Activated CD4-positive, alpha-beta T cell treated with anti-CD3 and anti-CD28 coated beads for 24 hours (primary cell): Measurements from ENCODE around the gene LRIG1.

ENCODE experiments used
- DNase-seq, 2 donors: peaks; one replicate each; pipeline ENCODE4 v3.0.0-alpha.2; 2020; ENCODE audit warnings: low read depth in 2 of 2

Gene LRIG1

DNA sequence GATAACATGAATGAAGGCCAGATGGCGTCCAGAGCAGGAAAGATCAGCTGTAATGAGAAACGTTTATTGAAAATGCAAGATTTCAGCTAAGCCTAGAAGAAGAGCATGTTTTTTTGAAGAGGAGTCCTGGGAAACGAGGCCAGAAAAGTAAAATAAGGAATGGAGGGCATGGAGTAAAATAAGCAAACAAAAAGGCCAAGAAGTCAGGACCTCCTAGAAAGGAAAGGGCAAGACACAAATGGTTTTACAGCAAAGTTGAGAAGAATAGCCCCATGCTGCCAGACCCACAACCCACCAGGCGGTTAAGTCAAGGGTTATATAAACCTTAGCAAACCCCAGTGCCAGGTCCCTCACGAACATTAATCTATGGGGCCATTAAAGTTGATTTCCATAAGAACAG is 30.5 kb downstream of the LRIG1 start:
- DNase-seq, result no peak

DNA sequence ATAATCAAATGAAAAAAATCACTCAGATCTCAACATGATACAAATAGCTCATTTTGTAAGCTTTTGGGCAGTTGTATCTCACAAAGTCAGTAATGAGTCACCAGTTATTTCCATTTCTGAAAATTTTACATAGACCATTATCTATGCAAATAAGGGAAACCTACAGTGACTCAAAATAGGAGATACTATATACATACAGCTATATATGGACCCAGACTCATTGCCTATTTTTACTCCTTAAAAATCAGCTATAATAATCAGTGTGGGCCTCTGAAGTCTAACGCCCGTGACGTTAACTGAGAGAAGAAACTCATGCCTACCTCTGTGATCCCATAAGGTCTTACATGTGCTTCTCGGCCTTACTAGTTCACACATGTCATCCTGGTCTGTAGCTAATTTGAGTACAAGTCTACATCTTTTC is 31.6 kb downstream of the LRIG1 start:
- no peak for DNase-seq

DNA sequence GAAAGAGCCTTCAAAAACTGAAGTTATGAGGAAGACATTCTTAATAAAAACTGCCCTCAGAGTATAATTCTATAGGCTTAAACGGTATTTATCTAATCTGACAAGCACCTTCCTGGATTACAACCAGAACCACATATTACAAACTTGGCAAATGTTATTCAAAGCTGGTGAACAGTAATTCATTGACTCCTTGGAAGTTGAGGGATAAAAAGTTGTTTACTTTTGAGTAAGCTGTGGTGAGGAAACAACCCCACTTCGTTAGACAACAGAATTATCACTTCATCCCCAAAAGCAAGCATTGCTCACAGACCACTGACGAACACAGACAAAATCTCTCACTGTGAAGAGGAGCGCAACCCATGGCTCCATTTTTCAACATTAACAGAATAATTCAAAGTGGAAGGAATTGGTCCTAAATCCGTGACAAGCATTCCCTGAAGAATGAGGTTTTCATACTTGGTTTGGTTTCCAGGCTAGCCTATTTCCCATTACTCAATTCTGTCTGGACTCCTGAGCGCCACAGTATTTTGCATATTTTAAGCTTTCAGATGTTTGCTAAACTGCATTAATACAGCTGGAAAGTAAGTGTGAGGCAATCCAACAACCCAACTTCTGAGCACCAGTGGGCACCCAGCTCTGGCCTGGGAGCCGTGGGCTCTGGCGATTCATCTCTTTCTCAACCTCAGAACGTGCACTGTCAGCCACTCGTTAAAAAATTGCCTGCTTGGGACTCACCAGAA is 32.7 kb downstream of the LRIG1 start:
- no peak for DNase-seq

DNA sequence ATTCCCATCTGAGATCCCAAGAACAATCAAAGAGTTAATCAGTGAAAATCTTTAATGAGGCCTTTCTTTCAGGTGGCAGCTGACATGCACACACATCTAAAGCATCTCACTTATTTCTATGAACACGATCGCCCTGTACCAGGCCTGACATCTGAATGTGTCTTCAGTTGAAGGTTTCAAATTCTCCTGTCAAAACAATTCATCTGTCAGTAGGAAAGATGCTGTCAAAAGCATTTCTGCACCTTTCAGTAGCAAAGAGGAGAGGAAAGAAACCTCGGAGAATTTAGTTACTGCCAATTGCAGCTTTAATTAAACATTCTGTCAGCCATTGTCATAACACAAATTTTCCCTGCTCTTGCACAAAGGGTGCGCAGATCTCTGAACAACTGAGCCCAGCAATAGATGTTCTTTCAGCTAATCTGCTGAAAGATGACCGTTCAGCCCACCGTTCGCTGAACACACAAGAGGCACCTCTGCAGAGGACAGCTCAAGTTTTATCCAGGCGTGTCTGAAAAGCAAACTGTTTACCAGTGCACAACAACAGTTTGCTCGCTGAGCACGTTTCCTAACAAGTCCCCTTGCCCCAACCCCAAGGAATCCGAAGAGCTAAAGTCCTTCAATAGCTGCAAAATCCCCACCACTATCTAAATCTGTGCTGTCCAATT is 34.1 kb downstream of the LRIG1 start:
- no peak for DNase-seq

DNA sequence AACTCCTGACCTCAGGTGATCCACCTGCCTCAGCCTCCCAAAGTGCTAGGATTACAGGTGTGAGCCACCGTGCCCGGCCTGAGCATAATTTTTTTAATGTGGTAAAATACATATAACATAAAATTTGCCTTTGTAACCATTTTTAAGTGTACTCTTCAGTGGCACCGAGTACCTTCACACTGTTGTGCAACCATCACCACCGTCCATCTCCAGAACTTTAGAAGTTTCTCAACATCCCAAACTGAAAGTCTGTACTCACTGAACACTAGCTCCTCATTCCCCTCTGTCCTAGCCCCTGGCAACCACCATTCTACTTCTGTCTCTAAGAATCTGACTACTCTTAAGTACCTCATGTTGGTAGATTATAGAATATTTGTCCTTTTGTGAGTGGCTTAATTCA is 35.2 kb downstream of the LRIG1 start:
- DNase-seq, result no peak

DNA sequence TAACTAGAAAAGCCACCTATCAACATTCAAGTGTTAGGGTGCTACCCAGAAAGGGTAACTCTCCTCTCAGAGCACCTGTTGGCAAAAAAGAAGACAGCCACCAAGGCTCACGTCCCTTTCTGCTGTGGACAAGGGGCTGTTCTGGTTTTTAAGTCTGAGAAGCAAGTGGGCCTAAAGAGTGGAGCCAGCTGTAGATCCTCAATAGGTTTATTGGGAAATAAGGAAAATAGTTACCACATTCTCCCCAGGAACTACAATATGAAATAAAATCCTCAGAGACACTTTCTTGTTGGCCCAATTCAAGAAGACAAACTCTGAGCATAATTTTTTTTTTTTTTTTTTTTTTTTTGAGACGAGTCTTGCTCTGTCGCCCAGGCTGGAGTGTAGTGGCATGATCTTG is 35.8 kb downstream of the LRIG1 start:
- DNase-seq, result no peak

DNA sequence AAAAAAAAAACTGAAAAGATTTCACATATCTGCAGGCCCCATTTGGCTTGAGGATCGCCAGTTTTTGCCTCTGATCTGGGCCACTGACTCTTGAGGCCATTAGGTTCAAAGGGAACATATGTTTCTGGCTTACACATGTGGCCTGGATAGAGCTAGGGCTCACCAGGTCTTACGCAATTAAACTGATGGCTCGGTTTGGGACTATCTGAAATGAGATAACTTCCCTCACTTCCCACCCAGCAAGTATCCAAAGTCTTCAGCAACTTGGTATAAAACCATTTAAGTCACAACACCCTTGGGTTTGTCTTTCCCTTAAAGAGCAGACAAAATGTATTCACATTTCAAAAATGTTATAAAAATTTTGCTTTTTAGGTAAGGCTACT is 36.3 kb downstream of the LRIG1 start:
- DNase-seq, result no peak

- no peak for DNase-seq
These were observed 36.9 kb downstream of the LRIG1 start for GRCh38 chr3:66463730-66464511.

GRCh38 chr3:66463054-66463631 is 37.7 kb downstream of the LRIG1 start:
- no peak for DNase-seq

GRCh38 chr3:66457252-66457651 is 43.6 kb downstream of the LRIG1 start:
- no peak for DNase-seq

DNA sequence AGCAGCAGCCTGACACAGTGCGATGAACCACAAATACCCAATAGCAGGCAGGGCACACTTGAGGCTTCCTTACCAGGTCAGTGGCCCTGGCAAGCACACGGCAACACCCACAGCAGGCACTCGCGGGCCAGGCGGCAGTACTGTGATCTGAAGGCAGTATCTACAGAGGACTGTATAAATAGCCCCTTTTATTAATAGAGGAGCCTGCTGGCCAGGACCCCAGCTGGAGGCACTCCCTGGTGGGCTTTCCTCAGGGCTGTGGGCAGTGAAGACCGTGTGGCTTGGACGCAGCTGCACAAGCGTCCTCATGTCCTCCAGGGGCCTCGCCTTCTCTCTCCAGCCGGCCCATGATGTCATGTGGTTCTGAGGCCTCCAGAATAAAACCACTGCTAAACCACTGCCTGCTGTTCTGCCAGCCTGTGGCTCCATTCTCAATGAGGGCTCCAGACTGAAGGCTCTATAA is 44.1 kb downstream of the LRIG1 start:
- no peak for DNase-seq

DNA sequence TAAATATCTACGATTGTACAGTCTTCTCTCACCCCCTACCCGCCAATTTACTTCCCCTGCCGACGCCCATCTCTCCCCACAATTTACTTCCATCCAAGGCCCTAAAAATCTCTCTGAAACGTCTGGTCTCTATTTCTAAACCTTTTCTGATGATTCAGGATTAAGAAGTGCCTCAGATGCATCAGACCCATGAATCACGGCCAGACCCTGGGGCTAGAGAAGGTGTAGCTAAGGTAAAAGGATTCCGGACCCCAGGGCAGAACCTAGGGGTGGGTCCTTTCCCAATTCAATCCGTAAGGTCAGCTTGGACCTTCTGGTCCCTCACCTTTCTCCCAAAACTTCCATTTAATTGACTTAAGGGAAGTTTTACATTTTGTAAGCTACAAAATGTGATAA is 46.4 kb downstream of the LRIG1 start:
- DNase-seq, result no peak

GRCh38 chr3:66453651-66454463 is 47.0 kb downstream of the LRIG1 start:
- DNase-seq, result no peak

GRCh38 chr3:66452303-66453011 is 48.4 kb downstream of the LRIG1 start:
- DNase-seq, result no peak

GRCh38 chr3:66451766-66452165 is 49.1 kb downstream of the LRIG1 start:
- no peak for DNase-seq

DNA sequence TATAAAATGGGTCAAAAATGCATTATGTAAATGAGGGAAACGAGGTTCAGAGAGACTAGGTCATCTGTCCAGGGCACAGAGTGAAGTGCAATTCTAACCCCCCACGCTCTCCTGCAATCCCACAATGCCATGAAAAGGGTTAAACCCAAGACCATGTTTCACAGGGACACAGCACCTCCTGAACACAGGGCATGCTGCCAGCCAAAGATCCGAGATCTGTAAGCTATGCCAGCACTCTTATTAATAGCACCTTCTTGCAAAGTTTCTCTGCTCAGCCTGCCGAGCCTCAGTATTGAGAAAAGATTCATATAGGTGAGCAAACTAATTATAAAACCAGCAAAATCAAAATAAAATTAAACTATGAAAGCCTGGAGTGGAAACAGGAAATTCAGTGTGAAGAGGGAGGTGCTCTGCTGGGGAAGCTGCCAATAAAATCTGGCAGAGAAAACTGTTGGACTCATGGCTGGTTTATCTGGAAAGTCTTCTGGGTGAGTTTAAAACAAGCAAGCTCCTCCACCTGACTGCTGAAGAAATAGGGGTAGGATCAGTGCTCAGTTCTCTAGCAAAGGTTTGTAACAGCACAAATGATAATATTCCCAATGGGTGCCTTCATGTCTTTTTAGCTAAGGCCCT is 50.3 kb downstream of the LRIG1 start:
- DNase-seq, result no peak

DNA sequence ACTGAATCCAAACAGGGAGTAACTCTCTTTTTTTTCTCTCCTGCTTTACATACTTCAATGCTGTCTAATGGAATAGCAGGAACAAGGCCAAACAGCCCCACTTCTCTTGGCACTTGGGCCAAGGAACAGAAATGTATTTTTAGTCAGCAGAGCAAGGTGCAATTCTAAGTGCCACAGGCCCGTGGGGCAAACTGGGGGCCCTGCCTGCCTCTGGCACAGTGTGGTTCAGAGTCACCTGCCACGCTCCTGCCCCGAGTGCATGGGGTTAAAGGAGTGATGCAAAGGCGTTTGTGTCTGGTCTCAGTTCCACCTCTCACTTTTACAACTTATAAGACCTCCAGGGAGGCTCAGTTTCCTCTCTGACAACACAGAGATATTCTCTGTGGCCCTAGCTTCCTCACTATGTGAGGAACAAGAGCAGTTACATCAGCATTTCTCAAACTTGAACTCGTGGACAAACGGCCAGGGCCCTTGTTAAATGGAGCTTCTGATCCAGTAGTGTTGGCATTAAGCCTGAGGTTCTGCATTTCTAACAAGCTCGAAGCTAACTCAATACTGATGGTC is 51.3 kb downstream of the LRIG1 start:
- DNase-seq, result no peak

GRCh38 chr3:66444146-66444644 is 56.6 kb downstream of the LRIG1 start:
- DNase-seq, result no peak

DNA sequence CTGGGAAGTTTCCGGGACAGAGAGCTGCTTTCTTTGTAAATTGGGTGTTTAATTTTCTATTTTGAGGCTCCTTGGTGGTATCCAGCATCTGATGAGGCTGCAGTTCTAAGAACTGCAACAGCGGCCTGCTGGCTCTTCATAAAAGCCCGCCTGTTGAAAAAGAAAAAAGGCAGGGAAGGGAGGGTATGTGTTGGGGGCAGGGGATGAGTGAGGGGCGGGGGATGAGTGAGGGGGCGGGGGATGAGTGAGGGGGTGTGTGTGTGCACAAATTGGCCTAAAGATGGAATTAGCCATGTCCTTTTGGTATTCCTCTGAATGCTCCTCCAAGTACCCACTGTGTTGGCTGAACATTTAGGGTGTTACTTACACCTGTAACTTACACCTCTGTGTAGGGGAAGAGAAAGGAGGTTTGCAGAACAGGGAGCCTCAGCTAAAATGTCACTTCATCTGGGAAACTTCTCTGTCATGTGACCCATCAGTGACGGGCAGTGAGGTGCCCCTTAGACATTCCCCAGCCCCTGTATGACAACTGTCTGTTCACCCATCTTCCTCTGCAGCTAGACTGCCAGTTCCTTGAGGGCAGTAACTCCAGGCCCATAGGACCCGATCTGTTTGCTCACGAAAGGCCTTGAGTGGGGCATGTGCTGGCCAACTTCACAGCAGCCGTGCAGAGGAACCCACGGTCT is 57.6 kb downstream of the LRIG1 start:
- DNase-seq, result no peak
